H9 (cell line): Measurements from ENCODE around the gene MTARC1. TPM values are rescaled to one million over a fixed set of nuclear protein-coding genes. Genes with fewer than 3 reads are reported as not detected.

Source experiments
- DNase-seq: peaks from one replicate; pipeline ENCODE4 v3.0.0-alpha.2; 2017
- H2AFZ ChIP-seq: one replicate; pipeline ENCODE4 v1.6.1; 2013; ENCODE audit warnings: mild to moderate bottlenecking, low read length, control low read depth, moderate library complexity
- H2AK5ac ChIP-seq: 2 replicates; pipeline ENCODE4 v1.6.1; 2013; ENCODE audit warnings: low read length, control low read depth, mixed read lengths; ENCODE audit not compliant: insufficient read length
- H2BK120ac ChIP-seq: one replicate; pipeline ENCODE4 v1.6.1; 2013; ENCODE audit warnings: low read depth, mild to moderate bottlenecking, low read length, control low read depth, inconsistent platforms; ENCODE audit not compliant: poor library complexity, severe bottlenecking
- H2BK12ac ChIP-seq: 2 replicates; pipeline ENCODE4 v1.6.1; 2013; ENCODE audit warnings: low read length, control low read depth, mixed read lengths, low read depth; ENCODE audit not compliant: insufficient read length
- H2BK15ac ChIP-seq: 2 replicates; pipeline ENCODE4 v1.6.1; 2013; ENCODE audit warnings: low read depth, low read length, control low read depth
- H2BK20ac ChIP-seq: one replicate; pipeline ENCODE4 v1.6.1; 2013; ENCODE audit warnings: low read depth, mild to moderate bottlenecking, low read length, control low read depth, inconsistent platforms; ENCODE audit not compliant: poor library complexity, severe bottlenecking
- H2BK5ac ChIP-seq: 2 replicates; pipeline ENCODE4 v1.6.1; 2013; ENCODE audit warnings: low read length, control low read depth, mixed read lengths; ENCODE audit not compliant: insufficient read length
- H3K14ac ChIP-seq: 2 replicates; pipeline ENCODE4 v1.6.1; 2013; ENCODE audit warnings: low read length, control low read depth; ENCODE audit not compliant: insufficient read depth
- H3K18ac ChIP-seq: 2 replicates; pipeline ENCODE4 v1.6.1; 2013; ENCODE audit warnings: low read depth, mild to moderate bottlenecking, mixed read lengths, low read length, control low read depth; ENCODE audit not compliant: insufficient read length
- H3K23ac ChIP-seq: 2 replicates; pipeline ENCODE4 v1.6.1; 2013; ENCODE audit warnings: low read length, control low read depth, mixed read lengths, low read depth; ENCODE audit not compliant: insufficient read length
- H3K23me2 ChIP-seq: 2 replicates; pipeline ENCODE4 v1.6.1; 2013; ENCODE audit warnings: low read depth, mild to moderate bottlenecking, mixed read lengths, low read length, control low read depth; ENCODE audit not compliant: insufficient read length, poor library complexity, severe bottlenecking
- H3K27ac ChIP-seq: 2 replicates; pipeline ENCODE4 v1.5.1; 2013; ENCODE audit warnings: low read length, control low read depth, mixed read lengths, low read depth; ENCODE audit not compliant: insufficient read length
- H3K27me3 ChIP-seq: 2 replicates; pipeline ENCODE4 v1.6.1; 2013; ENCODE audit warnings: low read length, control low read depth, inconsistent platforms; ENCODE audit not compliant: insufficient read depth
- H3K4ac ChIP-seq: 2 replicates; pipeline ENCODE4 v1.6.1; 2013; ENCODE audit warnings: low read depth, mild to moderate bottlenecking, control low read depth, inconsistent platforms, low read length, moderate library complexity
- H3K4me1 ChIP-seq: 2 replicates; pipeline ENCODE4 v1.6.1; 2013; ENCODE audit warnings: low read length, control low read depth, inconsistent platforms; ENCODE audit not compliant: insufficient read depth
- H3K4me2 ChIP-seq: 2 replicates; pipeline ENCODE4 v1.6.1; 2013; ENCODE audit warnings: low read length, control low read depth, mixed read lengths; ENCODE audit not compliant: insufficient read length, insufficient read depth
- H3K56ac ChIP-seq: 2 replicates; pipeline ENCODE4 v1.6.1; 2013; ENCODE audit warnings: low read depth, mild to moderate bottlenecking, mixed read lengths, low read length, control low read depth; ENCODE audit not compliant: insufficient read length
- H3K79me1 ChIP-seq: 2 replicates; pipeline ENCODE4 v1.6.1; 2013; ENCODE audit warnings: low read depth, mild to moderate bottlenecking, moderate library complexity, low read length, control low read depth, inconsistent platforms; ENCODE audit not compliant: insufficient read depth, poor library complexity, severe bottlenecking
- H3K79me2 ChIP-seq: 2 replicates; pipeline ENCODE4 v1.6.1; 2013; ENCODE audit warnings: low read length, control low read depth, inconsistent platforms; ENCODE audit not compliant: insufficient read depth
- H3K9ac ChIP-seq: 2 replicates; pipeline ENCODE4 v1.6.1; 2013; ENCODE audit warnings: low read length, control low read depth, mixed read lengths; ENCODE audit not compliant: insufficient read length; ENCODE audit errors: extremely low read depth
- H3K9me3 ChIP-seq: one replicate; pipeline ENCODE4 v1.6.1; 2013; ENCODE audit warnings: low read depth, low read length, inconsistent platforms; ENCODE audit not compliant: control insufficient read depth
- H3T11ph ChIP-seq: one replicate; pipeline ENCODE4 v1.6.1; 2013; ENCODE audit warnings: mild to moderate bottlenecking, low read length, control low read depth, inconsistent platforms
- H4K20me1 ChIP-seq: one replicate; pipeline ENCODE4 v1.6.1; 2013; ENCODE audit not compliant: control insufficient read depth, insufficient read length, insufficient read depth
- H4K5ac ChIP-seq: 2 replicates; pipeline ENCODE4 v1.6.1; 2013; ENCODE audit warnings: low read depth, mild to moderate bottlenecking, mixed read lengths, low read length, control low read depth; ENCODE audit not compliant: insufficient read length
- H4K8ac ChIP-seq: replicated peaks from 2 replicates; pipeline ENCODE4 v1.6.1; 2013; ENCODE audit warnings: low read length, control low read depth, mixed read lengths, low read depth; ENCODE audit not compliant: insufficient read length
- H4K91ac ChIP-seq: 2 replicates; pipeline ENCODE4 v1.6.1; 2013; ENCODE audit warnings: low read depth, mild to moderate bottlenecking, moderate library complexity, mixed read lengths, low read length, control low read depth; ENCODE audit not compliant: insufficient read length
- H3K27ac Mint-ChIP-seq, 3 experiments: 2 replicates in 2 of 3; 3 replicates in 1 of 3; pipeline ENCODE4 v1.8.0; 2020 to 2021; ENCODE audit warnings: mixed read lengths in 3 of 3, mild to moderate bottlenecking in 1 of 3, moderate library complexity in 1 of 3
- H3K27me3 Mint-ChIP-seq: 2 replicates; pipeline ENCODE4 v1.8.0; 2021; ENCODE audit warnings: low read depth, mild to moderate bottlenecking, moderate library complexity, mixed read lengths
- H3K36me3 Mint-ChIP-seq, 3 experiments: 2 replicates in 2 of 3; 3 replicates in 1 of 3; pipeline ENCODE4 v1.8.0; 2020 to 2021; ENCODE audit warnings: low read depth in 3 of 3, mixed read lengths in 3 of 3; ENCODE audit not compliant: insufficient read depth in 1 of 3
- H3K4me1 Mint-ChIP-seq, 2 experiments: 2 replicates each; pipeline ENCODE4 v1.8.0; 2020; ENCODE audit warnings: mixed read lengths in 2 of 2
- H3K4me3 Mint-ChIP-seq, 2 experiments: 2 replicates in 1 of 2; 3 replicates in 1 of 2; pipeline ENCODE4 v1.8.0; 2020 to 2021; ENCODE audit warnings: mild to moderate bottlenecking in 2 of 2, mixed read lengths in 2 of 2, moderate library complexity in 1 of 2
- H3K9me3 Mint-ChIP-seq, 2 experiments: 2 replicates in 1 of 2; 3 replicates in 1 of 2; pipeline ENCODE4 v1.8.0; 2020; ENCODE audit warnings: mild to moderate bottlenecking in 2 of 2, mixed read lengths in 2 of 2, moderate library complexity in 1 of 2
- CTCF ChIP-seq: fragments of 200-600 bp; sonication (generic); conservative IDR thresholded peaks from 3 replicates; pipeline ENCODE4 v1.8.0; 2021; ENCODE audit warnings: antibody characterized with exemption, mild to moderate bottlenecking
- WGBS: extraction: QIAGEN DNeasy Blood & Tissue Kit; methylation state at CpG from one replicate; pipeline ENCODE4 v1.1.7; 2013; ENCODE audit warnings: missing lambda C conversion rate, low lambda C conversion rate, mixed read lengths; ENCODE audit not compliant: insufficient read length; ENCODE audit errors: extremely low coverage; 5-methylcytosine and 5-hydroxymethylcytosine counted together
- total RNA-seq: library from RNA; stranded (reverse); gene quantifications from 2 replicates; pipeline ENCODE4 v1.2.1, GENCODE V29; 2021

The MTARC1 gene
- total RNA-seq, 1 experiment from 2014 or later, result 33.7 TPM

- Histone ChIP-seq H2BK5ac (no peak overlapping the region), H3K4me2 (no peak overlapping the region), H2BK20ac (no peak overlapping the region), H3K9me3 (no peaks in the 10 kb centered on the region), H4K8ac (no peak overlapping the region), H4K91ac (no peak overlapping the region), H4K20me1 (no peaks in the 10 kb centered on the region), H3K56ac (no peak overlapping the region), H3K4ac (no peak overlapping the region), H3K14ac (no peak overlapping the region), H2BK15ac (no peak overlapping the region), H2BK12ac (no peak overlapping the region), H3K23ac (no peak overlapping the region), H3K27me3 (no peaks in the 10 kb centered on the region), H3K9ac (no peak overlapping the region), H3T11ph (no peak overlapping the region), H3K27ac (no peak overlapping the region), H2AFZ (no peak overlapping the region), H3K23me2 (peaks cover 8% of the 10 kb centered on the region), H4K5ac (no peak overlapping the region), H3K18ac (no peak overlapping the region), H3K4me1 (peaks cover 4% of the 10 kb centered on the region; the same call in 1 of the 2 replicates), H3K79me1 (no peaks in the 10 kb centered on the region), H2AK5ac (no peak overlapping the region), H2BK120ac (no peak overlapping the region), H3K79me2 (no peaks in the 10 kb centered on the region)
- WGBS, result no CpG with 5 or more reads among the region's 4 CpGs
- H3K9me3 Mint-ChIP-seq, result no peaks in the 10 kb centered on the region; a peak in 1 of 5 replicates
- H3K36me3 Mint-ChIP-seq, result peaks cover 3 to 10% (median 9%) of the 10 kb centered on the region in 3 experiments; a peak in 6 of 7 replicates
- no peak; the same call in 2 of the 3 replicates for TF ChIP-seq CTCF
- H3K27me3 Mint-ChIP-seq, result peaks cover 2% of the 10 kb centered on the region; the same call in 1 of the 2 replicates
- H3K4me1 Mint-ChIP-seq, result peaks cover 25 to 30% of the 10 kb centered on the region in 2 experiments
- no peak overlapping the region for H3K27ac Mint-ChIP-seq
- DNase-seq, result no peak
- H3K4me3 Mint-ChIP-seq, result no peak overlapping the region
Measured at GRCh38 chr1:220784751-220785150, 2.0 kb upstream of the MTARC1 start.
